SJSA1 (cell line): ENCODE data around the gene BPIFB2. TPM values are rescaled to one million over a fixed set of nuclear protein-coding genes. Genes with fewer than 3 reads are reported as not detected.
"Not testable (repeated sequence)": the region's sequence is repeated elsewhere in the genome, so short reads cannot be mapped to it uniquely, and the experiment has no call there.

Source experiments
- DNase-seq, 2 experiments: peaks; one replicate each; pipeline ENCODE4 v3.0.0-alpha.2; 2015 to 2020; ENCODE audit warnings: low spot score in 2 of 2, low read depth in 1 of 2
- H3K27ac ChIP-seq: fragments of 250-450 bp; sonication (Bioruptor Pico); 2 replicates; pipeline ENCODE4 v1.5.1; 2020; ENCODE audit warnings: mild to moderate bottlenecking, moderate library complexity
- H3K27me3 ChIP-seq: fragments of 250-450 bp; sonication (Bioruptor Pico); replicated peaks from 2 replicates; pipeline ENCODE4 v1.5.1; 2020; ENCODE audit warnings: mild to moderate bottlenecking, moderate library complexity
- H3K36me3 ChIP-seq: fragments of 250-450 bp; sonication (Bioruptor Pico); 2 replicates; pipeline ENCODE4 v1.5.1; 2020; ENCODE audit warnings: mild to moderate bottlenecking
- H3K4me1 ChIP-seq: fragments of 250-450 bp; sonication (Bioruptor Pico); replicated peaks from 2 replicates; pipeline ENCODE4 v1.6.1; 2021; ENCODE audit warnings: mild to moderate bottlenecking
- H3K4me3 ChIP-seq: fragments of 250-450 bp; sonication (Bioruptor Pico); 2 replicates; pipeline ENCODE4 v1.5.1; 2020; ENCODE audit warnings: mild to moderate bottlenecking
- H3K9me3 ChIP-seq: fragments of 250-450 bp; sonication (Bioruptor Pico); replicated peaks from 2 replicates; pipeline ENCODE4 v1.5.1; 2020; ENCODE audit warnings: mild to moderate bottlenecking
- total RNA-seq: library from RNA; depleted of rRNA; stranded (reverse); fragments of >200 nt; shearing (Covaris generic); gene quantifications from 2 replicates; pipeline ENCODE4 v1.2.3, GENCODE V29; 2014; rRNA removed

Gene BPIFB2, protein sequence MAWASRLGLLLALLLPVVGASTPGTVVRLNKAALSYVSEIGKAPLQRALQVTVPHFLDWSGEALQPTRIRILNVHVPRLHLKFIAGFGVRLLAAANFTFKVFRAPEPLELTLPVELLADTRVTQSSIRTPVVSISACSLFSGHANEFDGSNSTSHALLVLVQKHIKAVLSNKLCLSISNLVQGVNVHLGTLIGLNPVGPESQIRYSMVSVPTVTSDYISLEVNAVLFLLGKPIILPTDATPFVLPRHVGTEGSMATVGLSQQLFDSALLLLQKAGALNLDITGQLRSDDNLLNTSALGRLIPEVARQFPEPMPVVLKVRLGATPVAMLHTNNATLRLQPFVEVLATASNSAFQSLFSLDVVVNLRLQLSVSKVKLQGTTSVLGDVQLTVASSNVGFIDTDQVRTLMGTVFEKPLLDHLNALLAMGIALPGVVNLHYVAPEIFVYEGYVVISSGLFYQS
- total RNA-seq, result not detected in 2 replicates

DNA sequence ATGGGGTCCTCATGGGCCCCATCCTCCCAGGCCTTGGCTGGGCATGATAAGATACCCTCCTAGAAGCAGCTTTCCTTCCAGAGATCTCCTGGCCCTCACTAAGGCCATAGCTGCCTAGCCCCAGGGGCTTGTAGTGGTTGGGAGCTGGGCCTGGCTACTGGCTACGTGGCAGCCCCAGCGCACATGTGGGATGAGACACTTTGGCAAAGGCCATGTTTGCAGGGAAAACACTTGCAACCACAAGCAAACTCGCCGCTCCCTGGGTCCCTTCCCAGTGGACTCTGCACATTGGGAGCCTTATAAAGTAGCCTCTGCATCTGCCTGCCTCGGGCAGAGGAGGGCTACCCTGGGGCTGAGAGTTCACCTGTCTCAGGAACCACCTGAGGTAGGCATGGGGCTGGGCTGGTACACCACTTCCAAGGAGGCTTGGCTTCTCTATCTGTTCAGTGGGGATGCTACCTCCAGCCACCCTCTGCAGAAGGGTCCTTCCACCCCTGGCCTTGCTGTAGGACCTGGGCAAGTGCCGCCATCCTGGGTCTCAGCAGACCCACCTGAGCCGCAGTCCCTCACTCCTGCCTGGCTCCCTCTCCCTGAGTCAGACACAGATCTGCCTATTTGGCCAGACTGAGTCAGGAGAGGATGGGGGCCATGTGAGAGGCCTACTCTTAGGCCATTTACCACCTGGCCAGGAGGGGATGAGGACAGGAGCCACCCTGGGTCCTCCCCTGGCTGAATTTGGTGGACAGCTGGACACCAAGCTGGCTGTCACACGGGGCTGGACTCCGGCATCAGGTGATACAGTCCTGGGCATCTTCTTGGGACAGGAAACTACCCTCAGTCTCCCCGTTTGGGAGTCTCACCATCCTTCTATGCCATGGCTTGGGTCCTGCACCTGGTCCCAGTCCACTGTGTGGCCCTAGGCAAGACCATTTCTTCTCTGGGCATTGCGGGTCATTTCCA is at the start of gene BPIFB2:
BPIFB2 (plus strand) TSS at position 329 of the 960 bp plus-strand sequence. CDS start 871 bp downstream, outside the sequence.
- Histone ChIP-seq H3K4me3 (no peak within 1 kb of the TSS), H3K27ac (no peak within 1 kb of the TSS), H3K36me3 (no peaks in the 10 kb centered on the region), H3K9me3 (peaks cover 4% of the 10 kb centered on the region; the same call in 1 of the 2 replicates), H3K27me3 (no peaks in the 10 kb centered on the region; the same call in 1 of the 2 replicates), H3K4me1 (0 out of 2 replicates have a peak, but pooled peaks cover 3% of the 10 kb centered on the region)
- DNase-seq, result no peak

DNA sequence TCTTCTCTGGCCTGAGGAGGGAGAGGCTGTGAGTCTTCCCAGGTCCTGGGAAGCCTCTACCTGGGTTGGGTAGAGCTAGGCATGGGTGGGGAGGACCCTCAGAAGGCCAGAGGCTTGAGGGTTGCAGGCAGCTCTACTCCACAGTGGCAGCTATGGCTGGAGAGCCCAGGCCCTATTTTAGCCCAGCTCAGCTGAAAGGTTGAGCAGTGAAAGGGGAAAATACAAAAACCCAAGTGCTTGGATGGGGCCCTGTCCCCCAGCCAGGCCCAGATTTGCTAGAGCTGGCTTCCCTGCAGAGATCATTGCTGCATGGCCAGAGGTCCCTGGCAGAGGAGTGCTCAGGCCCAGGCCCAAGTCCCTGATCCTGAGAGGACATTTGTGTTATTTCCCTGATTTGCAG is 48.9 kb upstream of the BPIFB2 start:
- Histone ChIP-seq H3K4me1 (no peaks in the 10 kb centered on the region), H3K27ac (no peak overlapping the region), H3K4me3 (no peak overlapping the region), H3K9me3 (no peaks in the 10 kb centered on the region), H3K36me3 (no peaks in the 10 kb centered on the region), H3K27me3 (no peaks in the 10 kb centered on the region)
- DNase-seq, result no peak

DNA sequence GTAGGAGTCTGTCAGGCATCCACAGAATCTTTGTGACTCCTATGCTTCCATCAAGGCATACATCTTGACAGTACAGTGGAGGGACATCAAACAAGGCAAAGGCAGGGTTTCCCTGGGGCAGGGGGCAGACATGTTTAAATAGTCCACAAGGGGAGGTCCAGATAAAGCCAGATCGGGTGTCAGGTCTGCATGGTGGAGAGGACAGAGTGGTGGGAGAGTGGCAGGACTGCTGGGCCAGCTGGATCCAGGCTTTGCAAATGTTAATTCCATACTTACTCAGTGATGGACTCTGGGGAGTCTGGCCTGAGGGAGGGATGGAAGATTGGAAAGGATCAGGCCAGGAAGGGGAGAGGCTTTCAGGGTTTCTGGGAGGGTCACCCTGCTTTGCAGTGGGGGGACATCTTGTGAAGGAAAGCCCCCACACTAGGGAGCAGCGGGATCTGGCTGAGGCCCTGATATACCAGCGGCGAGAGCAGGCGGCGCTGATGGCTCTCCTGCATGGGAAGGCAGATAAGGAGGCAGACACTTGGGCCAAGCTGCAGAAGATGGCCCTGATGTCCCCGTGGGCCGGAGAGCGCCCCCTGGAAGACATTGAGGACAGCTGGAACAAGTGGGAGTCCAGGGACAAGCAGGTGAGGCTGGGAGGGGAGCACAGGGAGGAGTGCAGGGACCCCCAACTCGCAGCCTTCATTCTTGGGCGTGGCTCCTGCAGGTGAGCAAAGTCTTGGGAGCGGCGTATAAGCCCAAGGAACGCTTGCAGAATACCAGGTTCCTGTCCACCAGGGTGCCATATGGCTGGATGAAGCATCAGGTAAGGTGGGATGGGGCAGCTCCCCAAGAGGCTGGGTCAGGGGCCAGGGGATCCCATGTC is 47.9 kb upstream of the BPIFB2 start:
- no peaks in the 10 kb centered on the region for H3K27me3 ChIP-seq
- H3K27ac ChIP-seq, result no peak overlapping the region
- no peak overlapping the region for H3K4me3 ChIP-seq
- no peaks in the 10 kb centered on the region for H3K9me3 ChIP-seq
- H3K4me1 ChIP-seq, result no peaks in the 10 kb centered on the region
- no peak for DNase-seq
- no peaks in the 10 kb centered on the region for H3K36me3 ChIP-seq

DNA sequence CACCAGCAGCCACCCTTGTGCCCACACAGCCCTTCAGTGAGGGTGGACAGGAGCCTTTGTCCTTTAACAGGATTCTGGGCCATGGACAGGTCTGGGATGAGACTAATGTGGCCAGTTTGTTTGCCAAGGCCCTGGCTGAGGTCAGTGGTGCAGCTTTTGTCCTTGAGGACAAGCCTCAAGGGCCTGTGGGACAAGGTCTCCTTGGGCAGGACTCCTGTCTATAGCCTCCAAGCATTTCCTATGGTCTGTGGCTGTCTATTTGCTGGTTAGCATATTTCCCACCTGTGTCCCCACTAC is 47.3 kb upstream of the BPIFB2 start:
- H3K27me3 ChIP-seq, result no peaks in the 10 kb centered on the region
- H3K4me3 ChIP-seq, result no peak overlapping the region
- DNase-seq, result no peak
- no peaks in the 10 kb centered on the region for H3K9me3 ChIP-seq
- H3K4me1 ChIP-seq, result no peaks in the 10 kb centered on the region
- H3K27ac ChIP-seq, result no peak overlapping the region
- H3K36me3 ChIP-seq, result no peaks in the 10 kb centered on the region

DNA sequence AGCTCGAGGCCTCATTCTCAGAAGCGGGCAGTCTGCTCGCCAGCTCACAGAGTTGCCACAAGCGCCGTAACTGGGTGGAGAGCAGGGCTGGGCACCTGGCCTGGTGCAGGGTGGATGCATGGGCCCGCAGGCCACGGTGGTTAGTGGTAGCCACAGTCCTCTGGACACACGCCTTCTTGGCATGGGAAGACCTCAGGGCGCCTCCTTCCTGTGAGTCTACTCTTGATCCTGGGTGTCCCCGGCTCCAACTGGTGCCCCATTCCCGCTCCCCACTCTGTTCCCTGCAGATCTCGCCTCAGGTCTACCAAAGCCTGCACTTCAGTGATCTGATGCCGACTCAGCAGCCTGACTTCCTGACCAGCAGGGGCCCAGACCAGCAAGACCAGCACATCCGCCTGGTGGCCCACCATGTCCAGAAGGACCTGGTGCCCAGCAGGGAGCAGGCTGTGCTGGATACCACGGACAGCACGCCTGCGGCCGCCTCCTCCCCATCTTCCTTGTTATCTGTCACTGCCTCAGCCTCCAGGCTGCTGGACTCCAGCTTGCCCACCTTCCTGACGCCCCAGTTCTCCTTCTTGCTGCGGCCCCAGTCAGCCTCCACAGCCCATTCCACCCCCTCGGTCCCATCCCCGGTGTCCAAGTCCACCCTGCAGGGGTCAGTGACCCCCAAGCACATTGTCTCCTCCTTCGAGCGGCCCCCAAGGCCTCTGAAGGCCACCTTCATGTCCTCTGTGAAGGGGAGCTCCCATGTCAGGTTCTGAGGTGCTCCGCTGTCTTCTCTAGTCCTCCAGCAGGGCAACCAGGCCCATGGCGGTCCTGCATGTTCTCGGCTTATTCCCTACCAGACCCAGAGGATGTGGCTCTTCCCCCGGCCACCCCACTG is 46.4 kb upstream of the BPIFB2 start:
- peak in 1 of 2 experiments; percentile 35 for DNase-seq
- Histone ChIP-seq H3K4me1 (no peaks in the 10 kb centered on the region), H3K4me3 (no peak overlapping the region), H3K27ac (no peak overlapping the region), H3K9me3 (no peaks in the 10 kb centered on the region), H3K36me3 (no peaks in the 10 kb centered on the region), H3K27me3 (no peaks in the 10 kb centered on the region)

DNA sequence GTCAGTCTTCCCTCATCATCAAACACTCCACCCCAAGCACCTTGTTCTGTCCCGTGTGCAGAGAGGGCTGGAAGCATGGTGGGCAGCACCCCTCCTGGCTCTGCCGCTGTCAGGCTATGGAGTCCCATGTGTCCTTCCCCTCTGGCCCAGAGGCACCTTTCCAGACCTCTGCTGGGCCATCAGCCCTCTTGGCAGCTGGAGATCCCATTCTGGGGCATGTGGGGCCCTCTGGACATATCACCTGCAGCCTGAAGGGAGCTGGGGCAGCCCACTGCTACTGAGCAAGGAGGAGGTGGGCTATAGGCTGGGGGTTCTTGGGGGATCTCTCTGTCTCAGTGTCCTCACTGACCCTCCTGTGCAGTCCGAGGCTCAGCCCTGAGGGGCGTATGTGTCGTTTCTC is 45.5 kb upstream of the BPIFB2 start:
- Histone ChIP-seq H3K4me3 (no peak overlapping the region), H3K27ac (no peak overlapping the region), H3K27me3 (no peaks in the 10 kb centered on the region), H3K9me3 (no peaks in the 10 kb centered on the region), H3K36me3 (no peaks in the 10 kb centered on the region), H3K4me1 (no peaks in the 10 kb centered on the region)
- no peak for DNase-seq

DNA sequence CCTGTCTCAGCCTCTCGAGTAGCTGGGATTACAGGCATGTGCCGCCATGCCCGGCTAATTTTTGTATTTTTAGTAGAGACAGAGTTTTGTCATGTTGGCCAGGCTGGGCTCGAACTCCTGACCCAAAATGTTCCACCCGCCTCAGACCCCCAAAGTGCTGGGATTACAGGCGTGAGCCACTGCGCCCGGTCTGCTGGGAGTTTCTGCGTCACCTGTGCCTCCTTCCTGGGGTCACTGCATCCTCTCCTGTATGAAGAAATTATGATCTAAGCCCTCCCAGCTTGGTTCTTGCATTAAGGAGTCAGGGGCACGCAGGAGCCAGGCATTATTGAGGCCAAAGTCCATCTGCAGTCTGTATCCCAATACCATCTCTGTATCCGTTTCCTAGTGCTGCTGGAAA is 44.9 kb upstream of the BPIFB2 start:
- not testable (repeated sequence) for H3K9me3 ChIP-seq, H3K4me1 ChIP-seq, H3K27me3 ChIP-seq, H3K27ac ChIP-seq, H3K36me3 ChIP-seq, DNase-seq, H3K4me3 ChIP-seq

DNA sequence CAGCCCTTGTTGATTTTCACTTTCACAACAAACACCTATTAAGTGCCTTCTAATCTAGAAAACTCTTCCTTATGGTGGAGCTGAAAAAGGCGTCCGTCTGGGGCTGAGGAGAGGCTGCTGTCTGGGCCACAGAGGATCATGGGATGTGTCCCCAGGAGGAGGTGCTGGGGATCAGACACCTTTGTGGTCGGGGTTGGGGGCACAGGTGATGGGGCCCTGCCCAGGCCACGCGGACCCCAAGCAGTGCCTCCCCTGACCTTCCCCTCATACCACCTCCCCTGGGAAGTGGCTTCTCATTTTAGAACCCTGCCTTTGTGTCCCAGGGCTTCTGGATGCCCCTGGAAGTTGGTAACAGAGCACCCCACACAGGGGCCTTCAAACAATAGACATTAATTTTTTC is 44.3 kb upstream of the BPIFB2 start:
- no peak for DNase-seq
- no peaks in the 10 kb centered on the region for H3K4me1 ChIP-seq
- no peak overlapping the region for H3K4me3 ChIP-seq
- no peaks in the 10 kb centered on the region for H3K27me3 ChIP-seq
- H3K36me3 ChIP-seq, result no peaks in the 10 kb centered on the region
- no peak overlapping the region for H3K27ac ChIP-seq
- no peaks in the 10 kb centered on the region for H3K9me3 ChIP-seq

DNA sequence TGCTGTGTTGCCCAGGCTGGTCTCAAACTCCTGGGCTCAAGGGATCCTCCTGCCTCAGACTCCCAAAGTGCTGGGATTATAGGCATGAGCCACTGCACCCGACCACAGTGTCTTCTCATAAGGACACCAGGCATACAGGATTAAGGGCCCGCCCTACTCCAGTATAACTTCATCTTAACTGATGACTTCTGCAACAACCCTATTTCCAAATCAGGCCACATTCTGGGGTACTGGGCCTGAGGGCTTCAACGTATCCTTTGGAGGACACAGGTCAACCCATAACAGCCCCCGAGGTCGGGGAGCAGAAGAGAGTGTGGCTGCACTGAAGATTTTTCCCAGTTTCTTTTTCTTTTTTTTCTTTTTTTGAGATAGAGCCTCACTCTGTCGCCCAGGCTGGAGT is 42.9 kb upstream of the BPIFB2 start:
- Histone ChIP-seq H3K4me1 (peaks cover 7% of the 10 kb centered on the region), H3K27me3 (no peaks in the 10 kb centered on the region), H3K9me3 (no peaks in the 10 kb centered on the region), H3K36me3 (no peaks in the 10 kb centered on the region), H3K27ac (no peak overlapping the region), H3K4me3 (no peak overlapping the region)
- DNase-seq, result peak in 1 of 2 experiments; percentile 28

DNA sequence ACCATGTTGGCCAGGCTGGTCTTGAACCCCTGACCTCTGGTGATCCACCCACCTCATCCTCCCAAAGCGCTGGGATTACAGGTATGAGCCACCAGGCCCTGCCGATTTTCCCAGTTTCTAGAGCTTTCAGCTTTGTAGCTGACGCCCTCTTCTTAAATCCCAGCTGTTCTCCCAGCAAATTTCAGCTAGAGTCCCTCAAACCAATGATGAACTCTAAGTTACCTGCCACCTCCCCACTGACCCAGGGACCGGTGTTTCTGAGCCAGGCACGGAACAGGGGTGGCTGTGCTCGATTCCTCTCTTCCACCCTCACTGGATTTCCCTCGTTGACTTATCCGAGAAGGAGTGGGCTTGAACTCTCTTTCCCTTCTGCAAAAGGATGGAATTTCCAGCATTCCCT is 42.4 kb upstream of the BPIFB2 start:
- no peak overlapping the region for H3K4me3 ChIP-seq
- no peak overlapping the region for H3K27ac ChIP-seq
- no peaks in the 10 kb centered on the region for H3K36me3 ChIP-seq

DNA sequence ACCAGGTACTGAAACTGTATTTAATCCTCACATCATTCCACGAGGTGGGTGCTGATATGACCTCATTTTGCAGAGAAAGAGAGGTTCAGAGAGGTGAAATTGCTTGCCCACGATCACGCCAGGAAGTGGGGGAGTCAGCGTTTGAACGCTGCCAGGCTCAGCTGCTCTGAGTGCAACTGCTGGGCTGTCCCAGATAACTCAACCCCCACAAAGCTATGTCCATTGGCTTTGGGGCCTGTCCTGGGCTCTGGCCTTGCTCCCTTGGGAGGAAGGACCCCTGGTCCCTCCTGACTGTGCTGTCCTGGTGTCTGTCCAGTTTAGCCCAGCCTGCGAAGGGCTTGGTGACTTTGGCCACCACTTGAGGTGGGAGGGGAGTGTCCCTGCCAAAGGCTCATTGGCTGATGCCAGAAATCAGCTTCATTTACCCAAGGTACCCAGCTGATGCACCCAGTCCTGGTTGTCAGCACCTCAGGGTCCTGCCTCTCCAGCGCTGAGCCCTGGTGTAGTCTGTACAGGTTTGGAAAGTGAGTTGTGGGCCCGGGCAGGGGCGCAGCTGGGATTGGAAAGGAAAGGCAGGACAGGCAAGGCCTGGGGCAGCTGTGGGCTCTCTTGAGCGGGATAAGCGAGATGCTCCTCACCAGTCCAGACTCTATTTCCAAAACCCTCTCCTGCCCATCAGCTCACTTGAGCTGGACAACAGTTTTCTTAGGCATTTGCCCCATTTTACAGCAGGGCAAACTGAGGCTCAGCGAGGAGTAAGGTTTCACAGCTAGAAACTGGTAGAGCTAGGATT is 41.7 kb upstream of the BPIFB2 start:
- no peaks in the 10 kb centered on the region for H3K9me3 ChIP-seq
- peak in 1 of 2 experiments; percentile 31 for DNase-seq
- no peak overlapping the region for H3K27ac ChIP-seq
- H3K36me3 ChIP-seq, result no peaks in the 10 kb centered on the region
- no peak overlapping the region for H3K4me3 ChIP-seq
- H3K27me3 ChIP-seq, result no peaks in the 10 kb centered on the region
- H3K4me1 ChIP-seq, result peaks cover 7% of the 10 kb centered on the region

More for the DNA sequence above, 42.4 kb upstream of the BPIFB2 start:
- H3K9me3 ChIP-seq, result no peaks in the 10 kb centered on the region
- H3K27me3 ChIP-seq, result no peaks in the 10 kb centered on the region
- H3K4me1 ChIP-seq, result peaks cover 7% of the 10 kb centered on the region
- DNase-seq, result peak in 1 of 2 experiments; percentile 24

DNA sequence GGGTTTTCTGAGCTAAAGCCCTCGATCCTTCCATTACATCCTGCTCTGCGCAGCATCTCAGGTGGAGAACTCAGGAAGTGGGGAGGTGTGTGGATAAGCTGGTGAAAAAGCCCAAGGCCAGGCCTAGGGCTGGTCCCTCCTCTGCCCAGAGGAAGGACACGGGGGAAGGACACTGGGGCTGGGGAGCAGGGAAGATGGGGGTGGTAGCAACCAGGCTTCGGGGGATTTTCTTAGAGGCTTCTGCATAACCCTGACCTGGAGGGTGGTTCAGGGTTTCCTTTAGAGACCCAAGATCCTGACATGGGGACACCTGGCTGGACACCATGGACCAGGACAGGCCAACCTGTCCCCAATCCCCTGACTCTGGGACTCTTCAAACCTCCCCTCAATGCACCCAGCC is 41.1 kb upstream of the BPIFB2 start:
- Histone ChIP-seq H3K4me1 (peaks cover 7% of the 10 kb centered on the region), H3K27ac (no peak overlapping the region), H3K9me3 (no peaks in the 10 kb centered on the region), H3K27me3 (no peaks in the 10 kb centered on the region), H3K36me3 (no peaks in the 10 kb centered on the region), H3K4me3 (no peak overlapping the region)
- DNase-seq, result no peak
